Measurements from ENCODE around the gene UBE2O. TPM values are rescaled to one million over a fixed set of nuclear protein-coding genes. Genes with fewer than 3 reads are reported as not detected.

The UBE2O gene
- total and polyA plus RNA-seq, 9 donors, result 8.3 to 37.2 (median 27.9) TPM

DNA sequence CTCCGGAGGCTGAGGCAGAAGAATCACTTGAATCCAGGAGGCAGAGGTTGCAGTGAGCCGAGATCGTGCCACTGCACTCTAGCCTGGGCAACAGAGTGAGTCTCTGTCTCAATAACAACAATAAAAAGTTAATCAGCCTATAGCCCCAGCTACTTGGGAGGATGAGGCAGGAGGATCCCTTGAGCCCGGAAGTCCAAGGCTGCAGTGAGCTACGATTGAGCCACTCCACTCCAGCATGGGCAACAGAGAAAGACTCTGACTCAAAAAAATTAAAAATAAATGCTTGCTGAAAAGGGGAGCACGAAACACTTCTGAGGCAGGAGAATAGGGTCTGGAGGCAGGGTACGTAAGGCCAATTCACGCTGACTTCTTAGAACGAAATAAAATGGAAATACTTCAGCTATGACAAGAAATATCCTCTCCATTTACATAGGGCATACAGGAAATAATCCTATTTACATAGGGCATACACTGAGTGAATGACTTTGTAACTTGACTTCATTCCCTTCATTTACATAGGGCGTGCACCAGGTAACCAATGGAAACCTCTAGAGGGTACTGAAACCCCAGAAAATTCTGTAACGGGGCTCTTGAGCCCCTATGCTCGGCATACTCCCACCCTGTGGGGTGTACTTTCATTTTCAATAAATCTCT lies 96.0 kb downstream of the UBE2O start:
- no peak overlapping the region for H3K4me3 ChIP-seq
- H3K9me3 ChIP-seq, result no peaks in the 10 kb centered on the region
- no peaks in the 10 kb centered on the region for H3K36me3 ChIP-seq
- H3K27ac ChIP-seq, result no peak overlapping the region
- WGBS, 3 donors, result 64 to 68% (median 66%) methylated on average over 12 of the region's 12 CpGs
- no peaks in the 10 kb centered on the region for H3K27me3 ChIP-seq
- TF ChIP-seq, protein P1, sequence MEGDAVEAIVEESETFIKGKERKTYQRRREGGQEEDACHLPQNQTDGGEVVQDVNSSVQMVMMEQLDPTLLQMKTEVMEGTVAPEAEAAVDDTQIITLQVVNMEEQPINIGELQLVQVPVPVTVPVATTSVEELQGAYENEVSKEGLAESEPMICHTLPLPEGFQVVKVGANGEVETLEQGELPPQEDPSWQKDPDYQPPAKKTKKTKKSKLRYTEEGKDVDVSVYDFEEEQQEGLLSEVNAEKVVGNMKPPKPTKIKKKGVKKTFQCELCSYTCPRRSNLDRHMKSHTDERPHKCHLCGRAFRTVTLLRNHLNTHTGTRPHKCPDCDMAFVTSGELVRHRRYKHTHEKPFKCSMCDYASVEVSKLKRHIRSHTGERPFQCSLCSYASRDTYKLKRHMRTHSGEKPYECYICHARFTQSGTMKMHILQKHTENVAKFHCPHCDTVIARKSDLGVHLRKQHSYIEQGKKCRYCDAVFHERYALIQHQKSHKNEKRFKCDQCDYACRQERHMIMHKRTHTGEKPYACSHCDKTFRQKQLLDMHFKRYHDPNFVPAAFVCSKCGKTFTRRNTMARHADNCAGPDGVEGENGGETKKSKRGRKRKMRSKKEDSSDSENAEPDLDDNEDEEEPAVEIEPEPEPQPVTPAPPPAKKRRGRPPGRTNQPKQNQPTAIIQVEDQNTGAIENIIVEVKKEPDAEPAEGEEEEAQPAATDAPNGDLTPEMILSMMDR (IDR thresholded peaks at IDR 0.05), result no peak
- TF ChIP-seq EP300 (IDR thresholded peaks at IDR 0.05), result no peak
- no peak for TF ChIP-seq POLR2A (IDR thresholded peaks at IDR 0.05)
- DNase-seq, result no peak
- peaks cover 2% of the 10 kb centered on the region for H3K4me1 ChIP-seq (ENCODE audit: insufficient read depth)
- intact Hi-C loops (cut with DNase I), result no loop called here

DNA sequence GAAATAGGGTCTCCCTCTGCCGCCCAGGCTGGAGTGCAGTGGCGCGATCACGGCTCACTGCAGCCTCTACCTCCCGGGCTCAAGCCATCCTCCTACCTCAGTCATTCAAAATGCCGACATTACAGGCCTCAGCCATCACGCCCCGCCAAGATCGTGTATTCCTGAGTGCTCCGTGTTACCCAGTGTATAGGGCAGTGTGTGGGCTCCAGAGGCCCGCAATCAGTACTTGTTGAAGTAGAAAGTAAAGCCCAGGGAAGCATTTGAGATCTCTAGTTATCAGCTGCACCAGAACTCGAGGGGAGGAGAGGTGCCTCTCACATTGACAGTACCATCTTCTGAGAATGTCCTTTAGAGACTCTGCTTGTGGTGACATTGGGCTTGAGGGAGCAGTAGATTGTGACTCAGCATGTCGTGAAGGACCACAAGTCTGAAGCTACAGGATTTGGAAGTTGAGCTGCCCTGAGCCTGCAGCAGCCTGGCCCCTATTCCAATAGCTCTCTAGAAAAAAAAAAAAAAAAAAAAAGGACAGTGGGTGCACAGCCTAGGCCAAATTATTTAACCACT lies 98.1 kb downstream of the UBE2O start:
- DNase-seq, result no peak
- 58 to 65% (median 63%) methylated on average over 13 of the region's 13 CpGs for WGBS, 3 donors
- intact Hi-C loops (cut with DNase I), result no loop called here

GRCh38 chr17:76354317-76354729 lies 98.6 kb downstream of the UBE2O start:
- H3K4me1 ChIP-seq (ENCODE audit: insufficient read depth), result peaks cover 3% of the 10 kb centered on the region
- no peak for DNase-seq
- intact Hi-C loops (cut with DNase I), result no loop called here
- WGBS, 3 donors, result 1% methylated on average over 18 of the region's 18 CpGs
- peak overlapping the region; percentile 83 for H3K4me3 ChIP-seq
- no peaks in the 10 kb centered on the region for H3K9me3 ChIP-seq
- no peaks in the 10 kb centered on the region for H3K27me3 ChIP-seq
- no peak overlapping the region for H3K27ac ChIP-seq
- no peaks in the 10 kb centered on the region for H3K36me3 ChIP-seq
- no peak for TF ChIP-seq POLR2A (IDR thresholded peaks at IDR 0.05)
- no peak for TF ChIP-seq EP300 (IDR thresholded peaks at IDR 0.05)
- TF ChIP-seq, protein P1 (IDR thresholded peaks at IDR 0.05), result no peak

More for the DNA sequence above, 98.1 kb downstream of the UBE2O start:
- Histone ChIP-seq H3K27ac (no peak overlapping the region), H3K36me3 (no peaks in the 10 kb centered on the region), H3K27me3 (no peaks in the 10 kb centered on the region), H3K4me3 (no peak overlapping the region), H3K9me3 (no peaks in the 10 kb centered on the region), H3K4me1 (ENCODE audit: insufficient read depth) (peaks cover 3% of the 10 kb centered on the region)
- TF ChIP-seq POLR2A (IDR thresholded peaks at IDR 0.05) (no peak), EP300 (IDR thresholded peaks at IDR 0.05) (no peak)
- TF ChIP-seq, protein P1 (IDR thresholded peaks at IDR 0.05), result no peak

DNA sequence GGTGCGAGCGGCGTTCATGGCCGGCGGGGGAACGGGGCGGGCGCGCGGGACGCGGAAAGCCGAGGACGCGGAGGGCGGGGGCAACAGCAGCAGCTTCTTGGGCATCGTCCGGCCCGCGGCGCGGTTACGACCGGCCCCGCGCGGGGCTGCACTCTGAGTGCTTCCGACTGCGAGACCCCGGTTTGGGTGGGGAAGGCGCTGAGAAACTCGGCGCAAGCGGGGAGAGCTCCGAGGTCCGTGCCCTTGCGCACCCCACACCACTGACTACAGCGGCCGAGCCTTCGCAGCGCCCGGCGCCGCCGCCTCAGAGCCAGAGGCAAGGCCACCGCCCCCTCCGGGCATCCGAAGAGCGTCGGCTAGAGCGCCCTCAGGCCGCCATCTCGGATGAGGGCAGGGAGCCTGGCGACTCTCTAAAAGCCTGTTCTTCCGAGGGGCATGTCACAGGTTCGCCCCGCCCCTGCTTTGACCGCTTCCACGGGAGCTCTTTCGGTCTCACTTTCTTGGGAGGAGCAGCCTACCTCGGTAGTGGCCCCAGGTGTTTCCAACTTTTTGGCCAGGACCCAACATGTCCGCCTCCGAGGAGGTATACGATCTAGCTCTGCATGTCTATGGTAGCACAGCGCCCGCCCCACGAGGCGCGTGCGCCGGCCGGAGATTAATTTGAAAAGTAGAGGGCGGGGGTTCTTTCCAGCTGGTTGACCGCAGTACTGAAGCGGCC lies 99.2 kb downstream of the UBE2O start, which contains the start of gene PRPSAP1:
PRPSAP1 (minus strand) TSS at position 318 of the 718 bp plus-strand sequence; CDS start at position 105, 213 bp downstream.
- no peaks in the 10 kb centered on the region for H3K27me3 ChIP-seq
- 0 to 1% (median 1%) methylated on average over 43 to 75 of the region's 75 CpGs for WGBS, 3 donors
- H3K4me3 ChIP-seq, result peak within 1 kb of the TSS; percentile 83
- H3K9me3 ChIP-seq, result no peaks in the 10 kb centered on the region
- peak; percentile 81 to 90 (median 82) for DNase-seq
- peaks cover 3% of the 10 kb centered on the region for H3K4me1 ChIP-seq (ENCODE audit: insufficient read depth)
- H3K36me3 ChIP-seq, result no peaks in the 10 kb centered on the region
- TF ChIP-seq, protein P1 (IDR thresholded peaks at IDR 0.05), result peak; percentile 49 to 75 (median 60)
- TF ChIP-seq EP300 (IDR thresholded peaks at IDR 0.05) (no peak), POLR2A (IDR thresholded peaks at IDR 0.05) (peak; percentile 65)
- intact Hi-C loops (cut with DNase I), result no loop called here
- peak within 1 kb of the TSS; percentile 61 to 84 for H3K27ac ChIP-seq

All from ovary (tissue), 9 donors.